ENCODE measurements around the gene GIPC3.

DNA sequence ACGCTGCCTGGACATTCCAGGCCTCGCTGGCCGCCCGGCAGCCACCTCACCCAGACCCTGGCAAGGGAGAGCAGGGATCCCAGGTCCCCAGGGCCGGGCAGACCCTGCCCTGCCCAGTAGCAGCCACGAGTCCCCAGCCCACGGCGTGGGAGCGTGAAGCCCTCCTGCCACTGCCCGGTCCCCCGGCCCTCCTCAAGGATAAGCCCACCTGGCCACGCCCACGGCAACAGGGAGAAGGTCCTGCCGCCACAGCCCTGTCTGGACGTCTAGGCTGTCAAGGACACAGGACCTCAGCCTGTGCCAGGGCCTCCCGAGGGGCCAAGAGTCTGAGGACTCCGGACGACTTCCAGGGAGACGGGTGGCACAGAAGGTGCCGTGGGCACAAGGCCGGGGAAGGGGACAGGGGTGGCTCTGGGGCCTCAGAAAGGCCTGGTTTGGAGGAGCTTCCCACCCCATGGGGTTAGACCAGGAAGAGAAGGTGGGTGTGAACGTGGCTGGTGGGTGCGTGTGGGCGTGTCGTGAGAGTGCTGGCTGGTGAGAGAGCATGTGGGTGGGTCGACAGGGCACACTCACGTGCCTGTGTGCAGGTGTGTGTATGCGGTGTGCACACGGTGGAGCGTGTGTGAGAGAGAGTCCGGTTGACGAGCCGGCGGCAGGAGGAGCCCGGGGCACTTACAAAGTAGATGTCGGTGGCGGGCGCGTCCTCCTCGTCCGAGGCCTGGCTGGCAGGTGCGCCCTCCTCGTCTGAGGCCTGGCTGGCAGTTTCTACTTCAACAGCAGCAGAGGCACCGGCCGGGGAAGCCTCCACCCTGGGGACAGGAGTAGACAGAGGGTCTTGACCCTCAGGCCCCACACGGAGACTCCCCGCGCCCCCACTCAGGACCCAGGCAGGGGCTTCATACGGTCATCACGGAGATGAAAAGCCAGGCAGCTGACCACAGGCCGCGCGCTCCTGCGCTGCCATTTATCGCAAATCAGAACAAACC lies 53.2 kb downstream of the GIPC3 start:
- TF ChIP-seq POLR2A (IDR thresholded peaks at IDR 0.05) (no peak), EP300 (IDR thresholded peaks at IDR 0.05) (no peak), POLR2AphosphoS5 (IDR thresholded peaks at IDR 0.05) (no peak)
- TF ChIP-seq, protein P1, sequence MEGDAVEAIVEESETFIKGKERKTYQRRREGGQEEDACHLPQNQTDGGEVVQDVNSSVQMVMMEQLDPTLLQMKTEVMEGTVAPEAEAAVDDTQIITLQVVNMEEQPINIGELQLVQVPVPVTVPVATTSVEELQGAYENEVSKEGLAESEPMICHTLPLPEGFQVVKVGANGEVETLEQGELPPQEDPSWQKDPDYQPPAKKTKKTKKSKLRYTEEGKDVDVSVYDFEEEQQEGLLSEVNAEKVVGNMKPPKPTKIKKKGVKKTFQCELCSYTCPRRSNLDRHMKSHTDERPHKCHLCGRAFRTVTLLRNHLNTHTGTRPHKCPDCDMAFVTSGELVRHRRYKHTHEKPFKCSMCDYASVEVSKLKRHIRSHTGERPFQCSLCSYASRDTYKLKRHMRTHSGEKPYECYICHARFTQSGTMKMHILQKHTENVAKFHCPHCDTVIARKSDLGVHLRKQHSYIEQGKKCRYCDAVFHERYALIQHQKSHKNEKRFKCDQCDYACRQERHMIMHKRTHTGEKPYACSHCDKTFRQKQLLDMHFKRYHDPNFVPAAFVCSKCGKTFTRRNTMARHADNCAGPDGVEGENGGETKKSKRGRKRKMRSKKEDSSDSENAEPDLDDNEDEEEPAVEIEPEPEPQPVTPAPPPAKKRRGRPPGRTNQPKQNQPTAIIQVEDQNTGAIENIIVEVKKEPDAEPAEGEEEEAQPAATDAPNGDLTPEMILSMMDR (IDR thresholded peaks at IDR 0.05) = no peak
